Measurements from ENCODE around the gene STIM1. TPM values are rescaled to one million over a fixed set of nuclear protein-coding genes. Genes with fewer than 3 reads are reported as not detected.
"Not testable (repeated sequence)": the region's sequence is repeated elsewhere in the genome, so short reads cannot be mapped to it uniquely, and the experiment has no call there.

The STIM1 gene
- total RNA-seq, 2 donors from 2014 or later: 129 to 157 TPM

DNA sequence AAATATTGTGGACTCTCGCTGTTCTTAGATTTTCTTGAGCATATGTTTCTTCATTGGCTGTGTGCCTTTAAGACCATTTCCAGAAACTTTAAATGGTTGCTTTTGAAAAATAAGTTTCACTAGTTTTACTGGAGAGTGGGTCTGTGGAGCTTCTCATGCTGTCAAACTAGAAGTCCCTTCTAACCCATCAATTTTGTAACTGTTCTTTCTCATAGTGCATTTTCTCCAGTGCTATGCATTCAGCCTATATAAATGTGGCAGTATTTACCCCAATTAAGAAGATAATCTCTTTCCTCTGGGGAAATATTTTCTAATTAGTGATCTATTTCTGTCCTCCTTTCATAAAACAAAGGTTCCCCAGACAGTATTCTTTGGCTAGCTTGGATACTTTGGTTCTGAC, 141.2 kb downstream of the STIM1 start:
- DNase-seq: no peak
- Mint-ChIP-seq H3K4me1 (ENCODE audit: low read depth) (peaks cover 52% of the 10 kb centered on the region), H3K9me3 (peaks cover 10 to 18% of the 10 kb centered on the region in 2 donors), H3K4me3 (no peak overlapping the region), H3K27ac (no peak overlapping the region), H3K27me3 (ENCODE audit: low read depth) (no peaks in the 10 kb centered on the region), H3K36me3 (ENCODE audit: insufficient read depth in 2 of 2) (peaks cover 22 to 54% of the 10 kb centered on the region in 2 donors)
- no peak for ATAC-seq (replicated peaks in 1 of 2)

DNA sequence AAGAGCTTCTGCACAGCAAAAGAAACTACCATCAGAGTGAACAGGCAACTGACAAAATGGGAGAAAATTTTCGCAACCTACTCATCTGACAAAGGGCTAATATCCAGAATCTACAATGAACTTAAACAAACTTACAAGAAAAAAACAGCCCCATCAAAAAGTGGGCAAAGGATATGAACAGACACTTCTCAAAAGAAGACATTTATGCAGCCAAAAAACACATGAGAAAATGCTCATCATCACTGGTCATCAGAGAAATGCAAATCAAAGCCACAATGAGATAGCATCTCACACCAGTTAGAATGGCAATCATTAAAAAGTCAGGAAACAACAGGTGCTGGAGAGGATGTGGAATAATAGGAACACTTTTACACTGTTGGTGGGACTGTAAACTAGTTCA, 149.3 kb downstream of the STIM1 start:
- H3K36me3 Mint-ChIP-seq (ENCODE audit: insufficient read depth in 2 of 2): peaks cover 3 to 11% of the 10 kb centered on the region in 2 donors
- peaks cover 22% of the 10 kb centered on the region for H3K4me1 Mint-ChIP-seq (ENCODE audit: low read depth)
- DNase-seq; H3K27ac Mint-ChIP-seq; H3K27me3 Mint-ChIP-seq (ENCODE audit: low read depth); H3K4me3 Mint-ChIP-seq; H3K9me3 Mint-ChIP-seq; ATAC-seq (replicated peaks in 1 of 2): not testable (repeated sequence)

DNA sequence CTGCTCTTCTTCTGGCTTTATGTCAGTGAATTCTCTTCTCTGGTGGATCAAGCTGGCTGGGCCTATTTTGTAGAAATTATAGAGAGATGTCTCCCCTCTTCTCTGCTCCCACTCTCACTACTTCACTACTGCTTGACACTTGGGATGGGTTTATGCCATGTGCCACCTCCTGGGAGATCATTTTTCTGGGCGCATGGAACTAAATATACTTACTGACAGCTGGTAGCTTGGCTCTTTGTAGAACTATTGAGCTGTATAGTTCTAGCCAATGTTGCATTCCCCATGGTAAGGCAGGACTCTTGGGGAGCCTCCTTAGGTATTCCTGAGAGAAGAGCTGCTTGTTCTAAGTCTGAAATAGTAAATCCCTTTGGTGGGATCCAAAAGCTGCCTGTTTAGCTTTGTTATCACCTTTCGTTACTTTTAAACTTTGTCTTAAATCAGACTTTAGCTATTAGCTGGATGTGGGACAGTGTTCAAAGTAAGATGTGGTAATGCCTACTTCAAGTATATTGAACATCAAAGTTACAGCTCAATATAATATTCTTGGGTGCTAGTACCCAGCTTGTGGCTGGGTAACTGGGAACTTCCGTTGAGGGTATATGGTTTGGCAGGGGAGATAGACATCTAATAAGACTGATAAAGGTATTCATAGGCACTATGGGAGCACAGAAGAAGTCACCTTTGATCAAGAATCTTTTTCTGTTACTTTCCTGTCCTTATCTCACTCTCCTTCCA, 151.6 kb downstream of the STIM1 start:
- H3K4me1 Mint-ChIP-seq (ENCODE audit: low read depth): peaks cover 22% of the 10 kb centered on the region
- H3K27me3 Mint-ChIP-seq (ENCODE audit: low read depth): no peaks in the 10 kb centered on the region
- H3K27ac Mint-ChIP-seq: peak overlapping the region; percentile 75
- H3K4me3 Mint-ChIP-seq: no peak overlapping the region
- H3K36me3 Mint-ChIP-seq (ENCODE audit: insufficient read depth in 2 of 2): peaks cover 7 to 13% of the 10 kb centered on the region in 2 donors
- no peak for ATAC-seq (replicated peaks in 1 of 2)
- peaks cover 2 to 3% of the 10 kb centered on the region in 2 donors for H3K9me3 Mint-ChIP-seq
- DNase-seq: no peak

DNA sequence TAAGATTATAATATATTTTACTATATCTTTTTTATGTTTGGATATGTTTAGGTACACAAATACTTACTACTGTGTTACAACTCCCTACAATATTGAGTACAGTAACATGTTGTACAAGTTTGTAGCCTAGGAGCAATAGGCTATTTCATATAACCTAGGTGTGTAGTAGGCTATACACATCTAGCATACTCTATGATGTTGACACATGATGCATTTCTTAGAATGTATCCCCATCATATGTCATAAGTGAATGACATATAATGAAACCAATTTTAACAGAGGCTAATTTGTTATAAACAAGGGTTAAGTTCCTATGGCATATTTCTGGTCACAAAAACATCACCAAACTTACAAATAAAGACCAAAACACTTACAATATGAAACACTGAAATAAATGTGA, 152.7 kb downstream of the STIM1 start:
- no peaks in the 10 kb centered on the region for H3K27me3 Mint-ChIP-seq (ENCODE audit: low read depth)
- H3K36me3 Mint-ChIP-seq (ENCODE audit: insufficient read depth in 2 of 2): peaks cover 7 to 14% of the 10 kb centered on the region in 2 donors
- peak in 1 of 2 donors; percentile 57 for ATAC-seq (replicated peaks in 1 of 2)
- H3K9me3 Mint-ChIP-seq: peaks cover 2 to 3% of the 10 kb centered on the region in 2 donors
- H3K27ac Mint-ChIP-seq: no peak overlapping the region
- H3K4me3 Mint-ChIP-seq: no peak overlapping the region
- H3K4me1 Mint-ChIP-seq (ENCODE audit: low read depth): peaks cover 22% of the 10 kb centered on the region
- no peak for DNase-seq

DNA sequence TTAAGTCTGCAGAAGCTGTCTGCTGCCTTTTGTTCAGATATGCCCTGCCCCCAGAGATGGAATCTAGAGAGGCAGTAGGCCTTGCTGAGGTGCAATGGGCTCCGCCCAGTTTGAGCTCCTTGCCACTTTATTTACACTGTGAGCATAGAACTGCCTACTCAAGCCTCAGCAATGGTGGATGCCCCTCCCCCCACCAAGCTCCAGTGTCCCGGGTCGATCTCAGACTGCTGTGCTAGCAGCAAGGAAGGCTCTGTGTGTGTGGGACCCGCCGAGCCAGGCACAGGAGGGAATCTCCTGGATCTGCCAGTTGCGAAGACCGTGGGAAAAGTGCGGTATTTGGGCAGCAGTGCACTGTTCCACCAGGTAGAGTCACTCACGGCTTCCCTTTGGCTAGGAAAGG, 161.1 kb downstream of the STIM1 start:
- not testable (repeated sequence) for H3K36me3 Mint-ChIP-seq (ENCODE audit: insufficient read depth in 2 of 2); ATAC-seq (replicated peaks in 1 of 2); DNase-seq; H3K9me3 Mint-ChIP-seq; H3K27ac Mint-ChIP-seq; H3K4me3 Mint-ChIP-seq; H3K27me3 Mint-ChIP-seq (ENCODE audit: low read depth)
- H3K4me1 Mint-ChIP-seq (ENCODE audit: low read depth): peaks cover 51% of the 10 kb centered on the region

DNA sequence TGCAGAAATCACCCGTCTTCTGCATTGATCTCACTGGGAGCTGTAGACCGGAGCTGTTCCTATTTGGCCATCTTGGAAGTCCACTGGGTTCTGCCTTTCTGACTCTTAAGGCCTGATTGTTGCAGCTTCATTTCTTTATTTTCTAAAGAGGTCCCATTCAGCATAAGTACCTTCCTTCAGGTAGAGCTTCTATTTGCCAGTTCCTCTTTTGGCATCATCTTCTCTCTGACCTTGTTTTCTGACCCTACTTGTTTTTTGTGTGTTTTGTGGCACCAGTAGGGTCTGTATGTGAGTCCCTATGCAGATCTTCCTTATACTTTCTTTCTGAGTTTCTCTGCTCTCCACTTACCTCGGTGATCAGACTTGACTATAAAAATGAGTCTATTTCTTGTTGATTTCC, 161.7 kb downstream of the STIM1 start:
- no peak for DNase-seq
- peaks cover 51% of the 10 kb centered on the region for H3K4me1 Mint-ChIP-seq (ENCODE audit: low read depth)
- no peaks in the 10 kb centered on the region for H3K27me3 Mint-ChIP-seq (ENCODE audit: low read depth)
- H3K36me3 Mint-ChIP-seq (ENCODE audit: insufficient read depth in 2 of 2): peaks cover 0 to 6% of the 10 kb centered on the region in 2 donors
- H3K4me3 Mint-ChIP-seq: no peak overlapping the region
- no peak for ATAC-seq (replicated peaks in 1 of 2)
- H3K27ac Mint-ChIP-seq: no peak overlapping the region
- H3K9me3 Mint-ChIP-seq: peaks cover 0 to 2% of the 10 kb centered on the region in 2 donors

DNA sequence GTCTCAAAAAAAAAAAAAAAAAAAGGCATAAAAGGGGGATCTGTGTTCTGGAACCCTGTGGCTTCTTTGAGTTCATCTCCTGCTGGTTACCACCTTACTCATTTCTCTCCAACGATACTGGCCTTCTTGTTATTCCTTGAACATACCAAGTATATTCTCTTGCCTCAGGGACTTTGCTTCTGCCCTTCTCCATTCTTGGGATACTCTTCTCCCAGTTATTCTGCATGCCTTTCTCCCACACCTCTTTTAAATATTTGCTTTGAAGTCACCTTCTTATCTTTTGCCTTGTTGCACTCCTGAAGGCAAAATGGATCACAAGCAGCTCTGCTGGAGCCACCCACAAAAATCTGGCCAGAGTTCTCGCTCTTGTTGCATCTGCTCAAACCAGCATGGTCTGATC, 163.2 kb downstream of the STIM1 start:
- peaks cover 5 to 10% of the 10 kb centered on the region in 2 donors for H3K36me3 Mint-ChIP-seq (ENCODE audit: insufficient read depth in 2 of 2)
- no peak overlapping the region for H3K4me3 Mint-ChIP-seq
- H3K4me1 Mint-ChIP-seq (ENCODE audit: low read depth): peaks cover 52% of the 10 kb centered on the region
- no peak for DNase-seq
- ATAC-seq (replicated peaks in 1 of 2): no peak
- H3K27ac Mint-ChIP-seq: no peak overlapping the region
- H3K9me3 Mint-ChIP-seq: peaks cover 2 to 5% of the 10 kb centered on the region in 2 donors
- H3K27me3 Mint-ChIP-seq (ENCODE audit: low read depth): no peaks in the 10 kb centered on the region

DNA sequence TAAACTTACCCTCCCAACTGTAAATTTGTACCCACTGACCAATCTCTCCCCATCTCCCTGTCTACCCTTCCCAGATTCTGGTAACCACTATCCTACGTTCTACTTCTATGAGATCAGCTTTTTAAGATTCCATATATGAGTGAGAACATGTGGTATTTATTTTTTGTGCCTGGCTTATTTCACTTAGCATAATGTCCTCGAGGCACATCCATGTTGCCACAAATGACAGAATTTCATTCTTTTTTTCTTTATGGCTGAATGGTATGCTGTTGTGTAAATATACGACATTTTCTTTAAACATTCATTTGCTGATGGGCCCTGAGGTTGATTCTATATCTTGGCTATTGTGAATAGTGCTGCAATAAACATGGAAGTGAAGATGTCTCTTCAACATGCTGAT, 164.4 kb downstream of the STIM1 start:
- H3K36me3 Mint-ChIP-seq (ENCODE audit: insufficient read depth in 2 of 2): peaks cover 9 to 16% of the 10 kb centered on the region in 2 donors
- DNase-seq (no peak), ATAC-seq (replicated peaks in 1 of 2) (no peak)

DNA sequence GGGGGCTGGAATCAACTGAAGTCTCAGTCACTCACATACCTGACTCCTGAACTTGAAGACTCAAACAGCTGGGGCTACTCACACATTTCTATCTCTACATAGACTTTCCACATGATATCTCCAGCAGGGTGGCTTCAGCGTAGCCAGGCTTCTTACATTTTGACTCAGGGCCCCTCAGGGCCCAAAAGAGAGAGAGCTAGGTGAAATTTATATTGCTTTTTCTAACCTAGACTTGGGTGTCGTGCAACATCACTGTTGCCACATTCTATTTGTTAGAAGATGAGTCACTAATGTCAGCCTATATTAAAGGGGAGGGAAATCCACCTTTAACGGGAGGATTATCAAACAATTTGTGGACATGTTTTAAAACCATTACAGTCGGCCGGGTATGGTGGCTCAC, 167.2 kb downstream of the STIM1 start:
- Mint-ChIP-seq H3K27ac (no peak overlapping the region), H3K4me3 (no peak overlapping the region), H3K9me3 (peaks cover 2 to 7% of the 10 kb centered on the region in 2 donors), H3K27me3 (ENCODE audit: low read depth) (no peaks in the 10 kb centered on the region), H3K36me3 (ENCODE audit: insufficient read depth in 2 of 2) (peaks cover 16 to 41% of the 10 kb centered on the region in 2 donors), H3K4me1 (ENCODE audit: low read depth) (peaks cover 22% of the 10 kb centered on the region)
- ATAC-seq (replicated peaks in 1 of 2) (no peak), DNase-seq (no peak)

More for the DNA sequence above, 164.4 kb downstream of the STIM1 start:
- Mint-ChIP-seq H3K4me1 (ENCODE audit: low read depth) (peaks cover 44% of the 10 kb centered on the region), H3K4me3 (no peak overlapping the region), H3K27ac (no peak overlapping the region), H3K27me3 (ENCODE audit: low read depth) (no peaks in the 10 kb centered on the region), H3K9me3 (peaks cover 2 to 7% of the 10 kb centered on the region in 2 donors)

DNA sequence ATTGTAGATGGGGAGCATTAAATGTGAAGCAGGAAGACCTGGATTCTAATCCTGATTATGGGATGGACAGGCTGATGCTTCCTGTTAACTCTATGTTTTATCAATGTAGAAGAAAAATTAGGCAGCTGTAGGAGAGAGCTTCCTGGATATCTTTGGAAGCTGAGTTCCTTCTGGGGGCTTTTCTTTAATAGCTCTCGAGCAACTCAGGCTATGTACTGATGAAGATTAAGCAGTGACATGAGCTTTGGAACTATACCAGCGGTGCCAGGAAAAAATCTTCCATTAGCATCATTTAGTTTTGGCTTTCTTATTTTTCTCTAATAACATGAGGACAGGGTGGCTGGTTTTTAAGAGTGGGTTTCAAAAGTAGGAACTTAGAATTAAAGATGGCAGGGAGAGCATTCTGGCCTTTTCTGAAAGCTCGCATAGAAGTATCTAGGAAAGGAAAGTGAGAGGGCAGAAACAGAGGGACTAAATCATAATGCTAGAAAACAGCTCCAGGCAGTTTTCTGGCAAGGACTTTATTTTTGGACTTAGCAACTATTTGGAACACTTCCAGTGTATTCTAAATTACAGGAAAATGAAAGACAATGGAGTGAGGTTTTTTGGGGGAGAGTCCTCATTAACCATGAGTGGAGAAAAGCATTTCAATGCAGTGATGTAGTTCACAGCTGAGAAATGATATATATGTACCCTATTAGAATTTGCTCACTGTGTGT, 169.9 kb downstream of the STIM1 start:
- DNase-seq (no peak), ATAC-seq (replicated peaks in 1 of 2) (no peak)
- Mint-ChIP-seq H3K27ac (no peak overlapping the region), H3K36me3 (ENCODE audit: insufficient read depth in 2 of 2) (peaks cover 18 to 47% of the 10 kb centered on the region in 2 donors), H3K4me1 (ENCODE audit: low read depth) (peaks cover 12% of the 10 kb centered on the region), H3K27me3 (ENCODE audit: low read depth) (no peaks in the 10 kb centered on the region), H3K4me3 (no peak overlapping the region), H3K9me3 (peaks cover 2 to 7% of the 10 kb centered on the region in 2 donors)

DNA sequence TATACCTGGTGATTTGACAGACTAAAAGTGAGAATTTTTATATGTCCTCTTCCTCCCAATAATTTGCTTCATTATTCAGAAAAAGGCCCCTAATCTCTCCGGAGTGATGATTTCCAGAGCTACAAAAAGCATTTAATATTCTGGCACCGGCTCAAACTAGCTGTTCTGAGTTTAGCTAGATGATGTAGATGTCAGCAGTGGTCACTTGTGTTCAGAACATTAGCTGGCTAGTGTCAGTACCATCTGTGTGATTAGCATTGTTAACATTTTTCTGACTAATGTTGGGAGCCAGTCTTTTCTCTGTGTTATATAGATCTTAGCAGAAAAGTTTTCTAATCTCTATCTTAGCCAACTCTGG, 170.5 kb downstream of the STIM1 start:
- Mint-ChIP-seq H3K4me3 (no peak overlapping the region), H3K27me3 (ENCODE audit: low read depth) (no peaks in the 10 kb centered on the region), H3K9me3 (peaks cover 2 to 7% of the 10 kb centered on the region in 2 donors), H3K27ac (no peak overlapping the region), H3K4me1 (ENCODE audit: low read depth) (peaks cover 7% of the 10 kb centered on the region), H3K36me3 (ENCODE audit: insufficient read depth in 2 of 2) (peaks cover 18 to 47% of the 10 kb centered on the region in 2 donors)
- no peak for DNase-seq
- ATAC-seq (replicated peaks in 1 of 2): no peak

DNA sequence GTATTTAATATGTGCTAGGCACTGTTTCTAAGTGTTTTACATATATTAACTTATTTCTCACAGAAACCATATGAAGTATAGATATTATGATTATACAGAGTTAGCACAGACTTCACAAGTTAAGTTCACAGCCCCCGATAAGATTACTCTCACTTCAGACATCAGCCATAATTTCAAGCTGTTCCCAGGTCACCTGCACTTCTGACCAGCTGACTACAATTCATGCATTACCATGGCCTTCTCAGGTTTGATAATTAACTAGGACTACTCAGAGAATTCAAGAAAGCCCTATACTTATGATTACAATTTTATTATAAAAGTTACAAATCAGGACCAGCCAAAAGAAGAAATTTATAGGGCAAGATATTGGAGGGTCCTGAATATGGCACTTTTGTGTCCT, 170.9 kb downstream of the STIM1 start:
- H3K4me1 Mint-ChIP-seq (ENCODE audit: low read depth): peaks cover 4% of the 10 kb centered on the region
- H3K4me3 Mint-ChIP-seq: no peak overlapping the region
- no peak for ATAC-seq (replicated peaks in 1 of 2)
- H3K27ac Mint-ChIP-seq: no peak overlapping the region
- no peak for DNase-seq
- peaks cover 2 to 7% of the 10 kb centered on the region in 2 donors for H3K9me3 Mint-ChIP-seq
- peaks cover 18 to 47% of the 10 kb centered on the region in 2 donors for H3K36me3 Mint-ChIP-seq (ENCODE audit: insufficient read depth in 2 of 2)
- H3K27me3 Mint-ChIP-seq (ENCODE audit: low read depth): no peaks in the 10 kb centered on the region

DNA sequence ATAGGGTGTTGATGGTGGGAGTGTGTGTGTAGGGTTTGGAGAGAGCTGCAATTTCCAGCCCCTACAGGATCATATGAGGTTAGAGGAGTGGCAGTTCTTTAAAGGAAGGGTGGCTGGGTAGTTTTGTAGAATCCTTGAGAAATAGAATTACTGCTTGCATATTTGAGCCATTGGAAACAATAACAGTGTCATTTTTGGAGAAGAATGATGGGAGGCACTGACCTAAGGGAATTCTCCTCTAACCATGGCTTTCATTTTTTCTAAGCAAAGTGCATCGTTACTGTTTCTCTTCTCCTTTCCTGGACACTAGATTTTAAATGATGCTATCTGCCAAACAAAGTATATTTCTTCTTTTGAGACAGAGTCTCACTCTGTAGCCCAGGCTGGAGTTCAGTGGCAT, 172.3 kb downstream of the STIM1 start:
- no peak for DNase-seq
- Mint-ChIP-seq H3K9me3 (peaks cover 2 to 6% of the 10 kb centered on the region in 2 donors), H3K27ac (peak overlapping the region; percentile 11), H3K27me3 (ENCODE audit: low read depth) (no peaks in the 10 kb centered on the region), H3K36me3 (ENCODE audit: insufficient read depth in 2 of 2) (peaks cover 15 to 48% of the 10 kb centered on the region in 2 donors), H3K4me3 (no peak overlapping the region), H3K4me1 (ENCODE audit: low read depth) (no peaks in the 10 kb centered on the region)
- ATAC-seq (replicated peaks in 1 of 2): no peak
